Measurements from ENCODE around the gene KRTAP5-1. TPM values are rescaled to one million over a fixed set of nuclear protein-coding genes. Genes with fewer than 3 reads are reported as not detected.
"Not testable (repeated sequence)": the region's sequence is repeated elsewhere in the genome, so short reads cannot be mapped to it uniquely, and the experiment has no call there.

KRTAP5-1 gene
- total RNA-seq, 2 donors from 2014 or later = not detected

GRCh38 chr11:1618231-1618630 is 33.1 kb upstream of the KRTAP5-1 start:
- Mint-ChIP-seq H3K4me1 (ENCODE audit: low read depth) (peaks cover 7% of the 10 kb centered on the region), H3K36me3 (ENCODE audit: insufficient read depth in 2 of 2) (no peaks in the 10 kb centered on the region), H3K9me3 (no peaks in the 10 kb centered on the region), H3K27ac (no peak overlapping the region), H3K27me3 (ENCODE audit: low read depth) (no peaks in the 10 kb centered on the region), H3K4me3 (no peak overlapping the region)
- ATAC-seq (replicated peaks in 1 of 2) (no peak), DNase-seq (no peak)

GRCh38 chr11:1608363-1608762 is 23.3 kb upstream of the KRTAP5-1 start, which contains the start of gene KRTAP5-3:
TSS of gene KRTAP5-3 (minus strand) at chr11:1608463. CDS start at chr11:1608385, 78 bp downstream.
- H3K4me1 Mint-ChIP-seq (ENCODE audit: low read depth) = peaks cover 5% of the 10 kb centered on the region
- ATAC-seq (replicated peaks in 1 of 2) = no peak
- DNase-seq = no peak
- H3K4me3 Mint-ChIP-seq = no peak within 1 kb of the TSS
- H3K27me3 Mint-ChIP-seq (ENCODE audit: low read depth) = peaks cover 17% of the 10 kb centered on the region
- H3K27ac Mint-ChIP-seq = no peak within 1 kb of the TSS
- H3K36me3 Mint-ChIP-seq (ENCODE audit: insufficient read depth in 2 of 2) = no peaks in the 10 kb centered on the region
- H3K9me3 Mint-ChIP-seq = no peaks in the 10 kb centered on the region

DNA sequence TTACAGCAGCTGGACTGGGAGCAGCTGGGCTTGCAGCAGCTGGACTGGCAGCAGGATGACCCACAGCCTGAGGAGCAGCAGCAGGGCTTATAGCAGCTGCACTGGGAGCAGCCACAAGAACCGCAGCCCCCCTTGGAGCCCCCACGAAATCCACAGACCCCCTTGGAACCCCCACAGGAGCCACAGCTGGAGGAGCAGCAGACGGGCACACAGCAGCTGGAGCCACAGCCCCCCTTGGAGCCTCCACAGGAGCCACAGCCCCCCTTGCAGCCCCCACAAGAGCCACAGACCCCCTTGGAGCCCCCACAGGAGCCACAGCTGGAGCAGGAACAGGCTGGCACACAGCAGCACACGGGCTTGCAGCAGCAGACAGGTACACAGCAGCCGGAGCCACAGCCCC is 22.8 kb upstream of the KRTAP5-1 start:
- not testable (repeated sequence) for ATAC-seq (replicated peaks in 1 of 2); H3K9me3 Mint-ChIP-seq; H3K4me3 Mint-ChIP-seq; DNase-seq; H3K27ac Mint-ChIP-seq; H3K36me3 Mint-ChIP-seq (ENCODE audit: insufficient read depth in 2 of 2); H3K4me1 Mint-ChIP-seq (ENCODE audit: low read depth)
- peaks cover 21% of the 10 kb centered on the region for H3K27me3 Mint-ChIP-seq (ENCODE audit: low read depth)

GRCh38 chr11:1607156-1607845 is 22.2 kb upstream of the KRTAP5-1 start:
- H3K27ac Mint-ChIP-seq; H3K36me3 Mint-ChIP-seq (ENCODE audit: insufficient read depth in 2 of 2); ATAC-seq (replicated peaks in 1 of 2); DNase-seq; H3K9me3 Mint-ChIP-seq; H3K4me3 Mint-ChIP-seq; H3K4me1 Mint-ChIP-seq (ENCODE audit: low read depth): not testable (repeated sequence)
- peaks cover 25% of the 10 kb centered on the region for H3K27me3 Mint-ChIP-seq (ENCODE audit: low read depth)

- H3K4me1 Mint-ChIP-seq (ENCODE audit: low read depth); H3K27ac Mint-ChIP-seq; H3K36me3 Mint-ChIP-seq (ENCODE audit: insufficient read depth in 2 of 2); H3K9me3 Mint-ChIP-seq: not testable (repeated sequence)
- Mint-ChIP-seq H3K27me3 (ENCODE audit: low read depth) (peaks cover 33% of the 10 kb centered on the region), H3K4me3 (peak overlapping the region in 1 of 2 donors; percentile 26)
- DNase-seq (peak; percentile 12 to 17), ATAC-seq (replicated peaks in 1 of 2) (peak; percentile 54 to 75)
Measured at GRCh38 chr11:1605923-1606322, 20.8 kb upstream of the KRTAP5-1 start.

DNA sequence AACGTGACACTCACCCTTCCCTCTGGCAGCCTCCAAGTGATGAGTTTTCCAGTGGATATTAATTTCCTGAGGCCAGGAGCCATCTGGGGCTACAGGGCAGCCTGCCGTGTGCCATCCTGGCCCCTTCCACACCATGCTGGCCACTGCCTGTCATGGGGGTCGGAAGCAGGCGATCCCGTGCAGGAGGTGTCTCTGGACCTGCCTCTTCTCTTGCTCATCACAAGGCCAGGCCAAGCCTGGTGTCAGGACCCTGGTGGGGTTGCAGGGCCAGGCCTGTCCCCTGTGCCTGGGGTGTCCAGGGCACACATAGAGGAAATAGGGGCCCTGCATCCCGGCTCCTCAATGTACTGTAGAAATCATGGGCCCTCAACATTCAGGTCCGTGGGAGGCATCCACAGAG is 19.6 kb upstream of the KRTAP5-1 start:
- no peaks in the 10 kb centered on the region for H3K9me3 Mint-ChIP-seq
- H3K27me3 Mint-ChIP-seq (ENCODE audit: low read depth) = peaks cover 33% of the 10 kb centered on the region
- DNase-seq (no peak), ATAC-seq (replicated peaks in 1 of 2) (no peak)
- no peak overlapping the region for H3K27ac Mint-ChIP-seq
- H3K4me1 Mint-ChIP-seq (ENCODE audit: low read depth) = peaks cover 5% of the 10 kb centered on the region
- no peaks in the 10 kb centered on the region for H3K36me3 Mint-ChIP-seq (ENCODE audit: insufficient read depth in 2 of 2)
- no peak overlapping the region for H3K4me3 Mint-ChIP-seq

DNA sequence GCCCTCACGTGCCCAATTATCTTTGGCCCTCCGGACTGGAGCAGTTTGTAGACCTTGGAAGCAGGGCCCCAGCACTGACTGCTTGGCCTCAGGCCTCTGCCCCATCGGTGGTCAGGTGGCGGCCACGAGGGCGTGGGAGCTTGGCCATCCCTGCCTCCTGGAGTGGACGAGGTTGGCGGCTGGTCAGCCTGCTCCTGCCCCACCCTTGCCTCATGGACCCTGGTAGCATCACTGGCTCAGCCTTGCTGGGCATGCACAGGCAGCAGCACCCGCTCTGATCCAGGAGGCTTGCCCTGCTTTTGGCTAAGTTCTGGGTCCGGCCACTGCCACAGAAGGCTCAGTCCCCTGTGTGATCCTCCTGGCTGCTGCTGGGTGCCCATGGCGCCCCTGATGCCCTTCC is 19.1 kb upstream of the KRTAP5-1 start:
- Mint-ChIP-seq H3K4me3 (no peak overlapping the region), H3K4me1 (ENCODE audit: low read depth) (peaks cover 5% of the 10 kb centered on the region), H3K27me3 (ENCODE audit: low read depth) (peaks cover 33% of the 10 kb centered on the region), H3K27ac (no peak overlapping the region), H3K36me3 (ENCODE audit: insufficient read depth in 2 of 2) (no peaks in the 10 kb centered on the region), H3K9me3 (no peaks in the 10 kb centered on the region)
- ATAC-seq (replicated peaks in 1 of 2) (no peak), DNase-seq (no peak)

GRCh38 chr11:1603629-1604028 is 18.5 kb upstream of the KRTAP5-1 start:
- Mint-ChIP-seq H3K36me3 (ENCODE audit: insufficient read depth in 2 of 2) (no peaks in the 10 kb centered on the region), H3K27me3 (ENCODE audit: low read depth) (peaks cover 33% of the 10 kb centered on the region), H3K9me3 (no peaks in the 10 kb centered on the region), H3K27ac (no peak overlapping the region), H3K4me3 (no peak overlapping the region), H3K4me1 (ENCODE audit: low read depth) (peaks cover 5% of the 10 kb centered on the region)
- no peak for DNase-seq
- no peak for ATAC-seq (replicated peaks in 1 of 2)

- not testable (repeated sequence) for H3K4me1 Mint-ChIP-seq (ENCODE audit: low read depth)
Measured at GRCh38 chr11:1601663-1602062, 16.6 kb upstream of the KRTAP5-1 start.

GRCh38 chr11:1600626-1601025 is 15.5 kb upstream of the KRTAP5-1 start:
- Mint-ChIP-seq H3K9me3 (no peaks in the 10 kb centered on the region), H3K27ac (no peak overlapping the region), H3K4me3 (no peak overlapping the region), H3K4me1 (ENCODE audit: low read depth) (peaks cover under 1% of the 10 kb centered on the region), H3K36me3 (ENCODE audit: insufficient read depth in 2 of 2) (no peaks in the 10 kb centered on the region), H3K27me3 (ENCODE audit: low read depth) (peaks cover 35% of the 10 kb centered on the region)
- ATAC-seq (replicated peaks in 1 of 2) (no peak), DNase-seq (no peak)

More at GRCh38 chr11:1601663-1602062, 16.6 kb upstream of the KRTAP5-1 start:
- peaks cover 32% of the 10 kb centered on the region for H3K27me3 Mint-ChIP-seq (ENCODE audit: low read depth)
- not testable (repeated sequence) for H3K27ac Mint-ChIP-seq; H3K9me3 Mint-ChIP-seq; ATAC-seq (replicated peaks in 1 of 2); DNase-seq; H3K4me3 Mint-ChIP-seq; H3K36me3 Mint-ChIP-seq (ENCODE audit: insufficient read depth in 2 of 2)

DNA sequence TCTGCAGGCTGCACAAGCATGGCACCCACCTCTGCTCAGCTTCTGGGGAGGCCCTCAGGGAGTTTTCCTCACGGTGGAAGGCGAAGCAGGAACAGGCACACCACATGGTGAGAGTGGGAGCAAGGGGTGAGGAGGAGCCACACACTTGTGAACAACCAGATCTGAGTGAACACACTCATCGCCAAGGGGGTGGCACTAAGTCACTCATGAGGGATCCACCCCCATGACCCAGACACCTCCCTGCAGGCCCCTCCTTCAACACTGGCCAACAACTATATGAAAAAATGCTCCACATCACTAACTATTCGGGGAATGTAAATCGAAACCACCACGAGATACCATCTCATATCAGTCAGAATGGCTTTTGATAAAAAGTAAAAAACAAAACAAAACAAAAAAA is 13.7 kb upstream of the KRTAP5-1 start:
- no peaks in the 10 kb centered on the region for H3K36me3 Mint-ChIP-seq (ENCODE audit: insufficient read depth in 2 of 2)
- DNase-seq = no peak
- no peak for ATAC-seq (replicated peaks in 1 of 2)
- peaks cover 4% of the 10 kb centered on the region for H3K4me1 Mint-ChIP-seq (ENCODE audit: low read depth)
- H3K27ac Mint-ChIP-seq = no peak overlapping the region
- no peaks in the 10 kb centered on the region for H3K9me3 Mint-ChIP-seq
- no peak overlapping the region for H3K4me3 Mint-ChIP-seq
- peaks cover 35% of the 10 kb centered on the region for H3K27me3 Mint-ChIP-seq (ENCODE audit: low read depth)

DNA sequence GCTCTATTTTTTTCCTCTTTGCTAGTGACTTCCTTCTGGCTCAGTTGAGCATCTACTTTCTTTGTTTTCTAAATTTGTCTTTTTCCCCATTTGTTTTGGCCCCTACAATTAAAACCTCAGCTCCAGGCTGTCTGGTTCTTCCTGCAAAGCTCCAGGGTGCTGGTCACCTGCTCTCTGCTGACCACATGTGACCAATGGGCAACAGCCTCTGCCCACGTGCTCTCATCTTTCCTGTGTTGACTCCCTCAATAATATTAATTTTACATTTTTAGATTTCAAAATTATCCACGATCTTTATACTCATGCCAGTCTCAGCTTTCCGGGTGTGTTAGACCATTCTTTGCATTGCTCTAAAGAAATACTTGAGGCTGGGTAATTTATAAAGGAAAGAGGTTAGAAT is 13.3 kb upstream of the KRTAP5-1 start:
- H3K36me3 Mint-ChIP-seq (ENCODE audit: insufficient read depth in 2 of 2); H3K27ac Mint-ChIP-seq; H3K9me3 Mint-ChIP-seq; DNase-seq; H3K4me1 Mint-ChIP-seq (ENCODE audit: low read depth); H3K4me3 Mint-ChIP-seq; ATAC-seq (replicated peaks in 1 of 2): not testable (repeated sequence)
- H3K27me3 Mint-ChIP-seq (ENCODE audit: low read depth) = peaks cover 35% of the 10 kb centered on the region

GRCh38 chr11:1597994-1598380 is 12.9 kb upstream of the KRTAP5-1 start, which contains the start of gene KRTAP5-2:
TSS of gene KRTAP5-2 (minus strand) at chr11:1598294. CDS start at chr11:1598250, 44 bp downstream.
- Mint-ChIP-seq H3K4me1 (ENCODE audit: low read depth) (peaks cover 4% of the 10 kb centered on the region), H3K36me3 (ENCODE audit: insufficient read depth in 2 of 2) (no peaks in the 10 kb centered on the region), H3K27me3 (ENCODE audit: low read depth) (peaks cover 31% of the 10 kb centered on the region), H3K9me3 (no peaks in the 10 kb centered on the region), H3K27ac (no peak within 1 kb of the TSS), H3K4me3 (no peak within 1 kb of the TSS)
- ATAC-seq (replicated peaks in 1 of 2) (no peak), DNase-seq (no peak)
